HG03460 (cell line): Measurements from ENCODE around the gene CETN3.
"Not testable (repeated sequence)": the region's sequence is repeated elsewhere in the genome, so short reads cannot be mapped to it uniquely, and the experiment has no call there.

Source experiments
- ATAC-seq: cut with Tn5 transposase; IDR thresholded peaks from one replicate; pipeline ENCODE4 v1.9.1; 2021; ENCODE audit not compliant: unreplicated experiment

Gene CETN3

DNA sequence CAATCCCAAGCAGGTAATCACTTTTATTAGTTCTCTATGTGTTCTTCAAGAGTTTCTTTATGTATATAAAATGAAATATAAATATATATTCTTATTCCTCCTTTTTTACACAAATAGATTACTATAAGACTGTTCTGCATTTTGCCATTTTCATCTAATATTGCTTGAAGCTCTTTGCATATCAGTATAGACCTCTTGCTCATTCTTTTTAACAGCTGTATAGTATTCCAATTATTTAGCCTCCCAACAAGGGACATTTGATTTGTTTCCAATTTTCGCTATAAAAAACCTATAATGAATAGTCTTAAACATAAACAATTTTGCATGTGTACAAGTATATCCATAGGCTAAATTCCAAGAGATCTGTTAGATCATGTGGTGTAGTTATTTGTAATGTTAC, 25.2 kb downstream of the CETN3 start:
- no peak for ATAC-seq

DNA sequence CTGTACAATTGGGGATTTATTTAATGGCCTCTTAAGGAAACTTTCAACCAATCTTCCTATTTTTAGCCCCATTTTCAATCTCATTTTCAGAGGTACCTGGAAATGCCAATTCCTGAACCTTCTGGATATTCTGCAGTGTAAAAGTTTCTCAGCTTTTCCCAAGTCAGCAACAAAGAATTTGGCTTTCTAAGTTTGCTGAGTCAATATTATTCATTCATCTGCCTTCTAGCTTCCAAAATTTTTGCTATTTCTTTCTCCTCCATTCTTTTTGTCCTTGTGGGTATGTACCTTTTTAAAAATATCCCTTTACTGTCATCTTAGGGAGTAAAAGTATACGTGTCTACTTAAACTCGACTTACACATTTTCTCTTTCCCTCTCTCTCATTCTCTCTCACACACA, 25.7 kb downstream of the CETN3 start:
- ATAC-seq: no peak

DNA sequence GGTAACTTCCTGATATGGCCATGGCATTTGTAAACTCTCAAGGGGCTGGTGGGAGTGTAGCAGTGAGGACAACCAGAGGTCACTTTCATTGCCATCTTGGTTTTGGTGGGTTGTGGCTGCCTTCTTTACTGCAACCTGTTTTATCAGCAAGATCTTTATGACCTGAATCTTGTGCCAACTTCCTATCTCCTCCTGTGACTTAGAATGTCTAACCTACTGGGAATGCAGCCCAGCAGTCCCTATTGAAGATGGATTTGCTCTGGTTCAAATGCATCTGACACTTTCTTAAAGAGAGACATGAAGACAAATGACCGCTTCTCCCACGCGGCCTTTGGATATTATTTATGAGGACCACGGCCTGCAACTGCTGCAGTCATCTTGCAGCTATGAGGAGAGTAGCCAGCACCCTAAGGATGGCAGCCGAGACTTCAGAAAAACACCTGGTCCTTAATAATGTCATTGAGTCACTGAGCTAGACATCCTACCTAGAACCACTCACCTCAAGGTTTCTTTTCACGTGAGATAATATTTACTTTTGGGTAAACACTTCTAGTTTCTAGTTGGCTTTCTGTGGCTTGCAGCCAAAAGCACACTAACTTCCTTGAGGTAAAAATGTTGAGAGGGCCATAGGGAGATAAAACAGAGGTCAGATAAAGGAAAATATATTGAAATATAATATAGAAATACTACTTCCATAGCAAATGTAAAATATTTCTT, 28.2 kb downstream of the CETN3 start:
- ATAC-seq: no peak

DNA sequence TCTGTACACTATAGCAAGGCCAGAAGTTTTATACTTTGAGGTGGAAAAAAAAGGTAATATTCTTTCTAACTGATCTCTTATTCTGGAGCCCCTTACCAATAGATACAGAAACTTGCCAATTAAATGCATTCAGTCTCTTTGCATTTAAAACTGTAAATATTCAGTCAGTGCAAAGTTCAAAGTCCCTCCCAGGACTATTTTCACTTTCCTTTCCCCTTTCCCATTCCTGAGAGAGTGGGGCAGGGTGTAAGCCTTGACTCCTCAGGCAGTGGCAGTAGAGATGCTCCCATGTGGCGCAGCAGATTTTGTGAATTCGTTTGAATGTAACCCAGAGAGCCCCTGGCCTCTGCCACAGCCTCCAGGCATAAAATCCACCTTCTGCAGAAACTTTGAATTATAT, 29.9 kb downstream of the CETN3 start:
- ATAC-seq: no peak

DNA sequence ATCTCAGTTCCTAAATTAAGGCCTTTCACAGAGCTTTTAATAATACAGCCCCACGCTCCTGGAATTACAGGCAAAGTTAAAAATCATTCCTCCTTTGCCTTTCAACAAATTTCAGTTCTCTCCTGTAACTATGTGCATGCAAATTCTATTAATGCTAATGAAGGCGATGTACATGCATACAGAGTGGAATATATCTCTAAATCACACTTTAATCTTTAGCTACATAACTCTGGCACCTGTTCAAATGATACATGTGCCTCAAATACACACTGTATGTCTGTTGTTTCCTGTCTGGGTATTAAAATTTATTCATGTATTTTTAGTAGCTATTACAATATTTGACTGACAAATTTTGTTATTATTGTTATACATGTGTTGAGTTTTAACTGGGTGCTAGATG, 30.8 kb downstream of the CETN3 start:
- no peak for ATAC-seq

DNA sequence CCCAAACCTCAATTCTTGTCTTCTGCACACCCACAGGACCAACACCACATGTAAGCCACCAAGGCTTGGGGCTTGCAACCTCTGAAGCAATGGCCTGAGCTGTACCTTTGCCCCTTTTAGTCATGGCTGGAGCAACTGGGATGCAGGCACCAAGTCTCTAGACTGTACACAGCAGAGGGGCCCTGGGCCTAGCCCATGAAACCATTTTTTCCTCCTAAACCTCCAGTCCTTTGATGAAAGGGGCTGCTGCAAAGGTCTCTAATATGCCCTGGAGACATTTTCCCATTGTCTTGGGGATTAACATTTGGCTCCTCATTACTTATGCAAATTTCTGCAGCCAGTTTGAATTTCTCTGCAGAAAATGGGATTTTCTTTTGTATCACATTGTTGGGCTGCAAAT, 38.3 kb downstream of the CETN3 start:
- not testable (repeated sequence) for ATAC-seq

DNA sequence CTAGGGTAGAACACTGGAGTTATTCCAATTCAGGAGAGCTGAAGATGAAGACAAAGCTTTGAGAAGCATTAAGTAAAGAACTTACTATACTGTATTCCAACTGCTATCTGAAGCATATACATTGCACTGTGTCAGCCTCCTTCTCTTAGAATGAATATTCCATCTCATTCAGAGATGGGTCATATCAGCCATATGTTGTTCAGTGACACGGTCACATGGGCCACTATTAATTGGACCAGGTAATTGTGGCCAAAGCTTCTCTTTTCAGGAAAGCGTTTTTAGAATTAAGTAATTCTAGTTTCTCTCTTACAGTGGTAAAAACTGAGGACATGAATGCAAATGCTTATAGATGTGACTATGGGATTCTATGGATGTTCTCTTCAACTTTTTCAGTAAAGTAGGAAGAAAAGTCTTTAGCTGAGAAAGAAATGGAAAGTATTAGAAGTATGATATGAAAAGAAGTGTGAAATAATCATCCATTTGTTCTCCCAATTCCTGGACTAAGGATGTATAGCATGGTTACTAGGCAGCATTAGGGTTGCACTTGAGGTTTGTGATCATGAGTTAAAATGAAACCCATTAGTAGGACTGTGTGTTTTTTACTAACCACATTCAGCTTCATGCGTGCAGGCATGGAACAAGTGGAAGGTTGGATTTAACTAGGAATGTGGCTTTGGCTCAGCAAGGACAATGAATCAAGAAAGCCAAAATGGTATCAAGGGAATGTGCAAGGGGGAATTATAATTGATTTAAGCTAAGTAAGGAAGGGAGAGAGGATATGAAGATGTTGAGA, 40.9 kb downstream of the CETN3 start:
- ATAC-seq: peak; percentile 87

DNA sequence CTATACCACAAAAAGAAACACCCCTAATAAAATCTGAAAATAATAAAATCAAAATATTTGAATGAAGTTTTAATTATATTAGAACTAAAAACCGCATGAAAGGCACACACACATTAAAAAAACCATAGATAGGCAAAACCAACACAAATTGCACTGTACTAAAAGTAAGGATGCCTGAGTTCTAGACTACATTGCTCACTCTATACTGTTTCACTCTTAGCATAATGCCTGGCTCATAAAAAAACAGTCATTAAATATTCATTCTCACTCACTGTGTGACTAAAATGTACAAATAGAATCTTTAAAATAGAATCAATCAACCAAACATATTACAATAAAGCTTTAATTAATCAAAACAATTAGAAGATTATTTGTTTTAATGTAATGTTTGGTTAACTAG, 41.7 kb downstream of the CETN3 start:
- ATAC-seq: no peak

DNA sequence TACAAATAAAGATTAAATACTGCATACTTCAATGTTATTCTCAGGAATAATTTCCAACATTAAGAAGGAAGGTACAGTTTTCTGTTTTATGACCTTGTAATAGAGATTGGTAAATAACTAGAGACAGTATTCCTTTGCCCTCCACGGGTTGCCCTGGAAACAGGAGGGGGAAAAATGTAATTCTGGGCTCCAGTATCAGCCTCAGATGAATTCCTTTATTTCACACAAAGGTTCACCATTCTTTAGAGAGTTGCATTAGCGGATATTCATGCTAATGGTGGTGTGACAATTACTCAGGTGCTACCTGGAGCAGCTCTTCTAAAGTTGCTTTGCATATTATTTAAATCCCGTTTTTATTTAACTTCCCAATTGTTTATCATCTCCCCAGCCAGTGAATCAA, 42.6 kb downstream of the CETN3 start:
- ATAC-seq: no peak

DNA sequence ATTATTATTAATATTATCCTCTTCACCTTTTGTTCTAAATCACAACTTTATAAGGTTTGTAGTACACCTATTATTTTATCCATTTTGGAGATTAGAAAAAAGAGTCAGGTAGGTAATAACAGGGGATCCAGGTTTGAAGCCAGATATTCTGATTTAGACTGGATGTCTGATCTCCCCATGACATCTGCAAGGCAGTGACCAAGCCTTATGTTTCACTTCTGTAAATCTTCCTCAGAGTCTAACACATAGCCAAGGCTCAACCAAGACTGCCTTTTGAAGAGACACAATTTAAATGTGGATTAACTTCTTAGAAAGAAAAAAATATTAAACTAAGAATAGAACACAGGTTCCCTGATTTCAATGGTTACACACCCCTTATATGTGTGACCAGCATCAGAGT, 44.2 kb downstream of the CETN3 start:
- ATAC-seq: no peak

DNA sequence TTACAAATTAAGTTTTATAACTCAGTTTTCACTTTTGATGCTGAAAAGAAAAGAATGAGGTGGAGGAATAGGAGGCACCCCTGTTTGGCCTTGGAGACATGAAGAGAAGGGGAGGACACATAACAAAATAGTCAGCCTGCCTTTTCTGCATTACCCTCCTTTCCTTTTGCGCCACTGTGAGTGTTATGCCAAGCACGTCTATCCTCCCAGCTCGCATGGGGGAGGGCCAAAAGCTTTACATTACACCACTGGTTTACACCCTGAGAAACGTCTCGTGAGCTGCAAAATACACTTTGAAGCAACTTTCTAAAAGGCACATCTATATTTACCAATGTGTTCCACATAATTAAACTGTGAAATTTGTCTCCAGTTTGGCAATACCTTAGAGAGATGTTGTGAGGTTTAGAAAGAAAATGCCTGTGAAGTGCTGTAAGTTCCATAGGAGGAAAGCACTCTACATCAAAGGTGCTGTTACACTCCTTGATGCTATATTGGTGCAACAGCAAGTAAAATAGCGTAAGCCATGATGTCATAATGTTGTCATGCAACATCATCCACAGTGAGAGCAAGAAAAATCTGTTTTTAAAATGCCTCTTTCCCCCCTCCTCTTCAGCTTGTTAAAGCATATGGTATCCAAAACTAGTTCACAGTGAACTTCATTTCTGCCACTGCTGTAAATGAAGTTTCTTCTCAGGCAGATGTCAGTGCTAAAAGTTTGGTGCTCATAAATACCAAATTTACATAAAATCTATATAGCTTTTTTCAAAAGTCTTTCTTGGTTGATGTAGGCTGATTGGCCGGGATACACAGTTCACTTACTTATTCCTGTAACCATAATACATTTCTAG, 50.3 kb downstream of the CETN3 start:
- ATAC-seq: no peak

DNA sequence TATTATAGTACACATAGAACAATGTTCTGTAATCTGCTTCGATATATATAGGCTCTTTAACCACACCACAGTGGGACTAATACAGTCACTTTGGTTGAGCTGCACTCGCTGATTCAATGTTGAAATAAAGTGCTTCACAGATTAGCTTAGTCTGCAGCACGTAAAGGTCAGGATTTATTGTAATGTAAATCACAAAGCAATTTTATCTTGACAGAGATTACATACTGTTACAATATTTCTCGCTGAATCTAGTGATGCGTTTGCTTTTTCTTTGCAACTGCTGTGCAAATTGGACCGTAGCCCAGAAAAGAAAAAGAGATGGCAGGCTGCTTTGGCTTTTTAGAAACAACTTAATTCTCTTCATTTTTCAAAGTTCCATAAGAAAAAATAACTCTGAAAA, 52.9 kb downstream of the CETN3 start:
- ATAC-seq: no peak

DNA sequence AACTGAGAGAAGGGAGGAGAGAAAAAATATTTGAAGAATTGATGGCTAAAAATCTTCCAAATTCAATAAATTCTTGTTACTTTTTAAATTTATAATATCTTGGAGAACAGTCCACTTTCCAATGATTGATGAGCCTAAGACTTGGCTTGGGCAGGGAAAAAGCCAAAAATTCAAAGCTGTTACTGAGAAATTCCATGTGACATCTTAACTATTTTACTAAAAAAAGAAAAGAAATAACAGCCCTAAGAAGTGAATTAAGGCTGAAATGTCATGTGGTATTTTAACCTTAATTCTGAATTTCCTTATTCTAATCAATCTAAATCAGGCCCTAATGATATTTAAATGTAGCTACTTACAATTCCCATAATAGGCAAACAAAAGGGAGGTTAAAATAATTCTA, 53.4 kb downstream of the CETN3 start:
- ATAC-seq: no peak

DNA sequence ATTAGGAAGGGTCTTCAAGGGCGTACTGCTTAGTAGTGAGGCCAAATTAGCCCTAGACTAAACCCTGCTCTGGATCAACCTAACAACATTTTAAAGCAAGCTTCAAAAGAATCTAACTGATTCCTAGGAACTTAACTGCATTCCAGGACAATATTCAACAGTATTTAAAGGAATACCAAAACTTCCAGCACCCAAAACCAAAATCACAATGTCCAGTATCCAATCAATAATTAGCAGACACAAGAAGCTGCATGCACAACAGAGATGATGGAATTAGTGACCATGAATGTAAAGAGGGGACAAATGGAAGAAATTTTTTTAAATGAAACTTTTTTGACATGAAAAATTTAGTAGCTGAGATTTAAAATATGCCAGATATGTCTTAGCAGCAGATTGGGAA, 53.9 kb downstream of the CETN3 start:
- no peak for ATAC-seq

DNA sequence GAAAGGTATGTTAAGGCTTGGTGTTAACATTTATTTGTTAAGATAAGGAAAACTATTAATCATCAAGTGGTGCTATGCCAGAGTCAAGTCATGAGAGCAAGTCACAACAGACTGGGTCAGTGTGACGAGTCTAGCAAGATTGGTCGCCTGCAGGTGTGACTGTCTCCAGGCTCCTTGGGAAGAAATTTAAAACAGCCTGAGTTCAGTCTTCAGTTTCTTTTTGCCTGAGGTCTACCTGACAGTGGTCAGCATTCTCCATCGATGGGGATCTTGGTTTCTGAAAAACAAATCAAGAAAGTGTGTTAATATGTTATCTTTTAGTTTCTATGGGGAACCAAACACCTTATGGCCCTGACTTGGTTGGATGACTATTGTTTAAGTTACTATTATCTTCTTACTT, 56.3 kb downstream of the CETN3 start:
- ATAC-seq: peak; percentile 82

DNA sequence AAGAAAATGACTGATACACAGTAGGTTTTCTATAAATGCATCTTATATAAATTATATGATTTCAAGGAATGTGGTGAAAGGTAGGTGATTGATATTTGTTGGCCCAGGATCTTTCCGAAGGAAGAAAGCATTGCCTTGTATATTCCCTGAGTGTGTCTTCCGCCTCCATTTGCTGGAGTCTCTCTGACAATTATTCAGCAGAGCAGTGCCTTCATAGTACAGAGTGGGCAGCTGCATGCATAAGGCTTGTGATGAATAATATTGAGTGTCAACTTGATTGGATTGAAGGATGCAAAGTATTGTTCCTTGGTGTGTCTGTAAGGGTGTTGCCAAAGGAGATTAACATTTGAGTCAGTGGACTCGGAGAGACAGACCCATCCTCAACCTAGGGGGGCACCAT, 58.5 kb downstream of the CETN3 start:
- no peak for ATAC-seq

DNA sequence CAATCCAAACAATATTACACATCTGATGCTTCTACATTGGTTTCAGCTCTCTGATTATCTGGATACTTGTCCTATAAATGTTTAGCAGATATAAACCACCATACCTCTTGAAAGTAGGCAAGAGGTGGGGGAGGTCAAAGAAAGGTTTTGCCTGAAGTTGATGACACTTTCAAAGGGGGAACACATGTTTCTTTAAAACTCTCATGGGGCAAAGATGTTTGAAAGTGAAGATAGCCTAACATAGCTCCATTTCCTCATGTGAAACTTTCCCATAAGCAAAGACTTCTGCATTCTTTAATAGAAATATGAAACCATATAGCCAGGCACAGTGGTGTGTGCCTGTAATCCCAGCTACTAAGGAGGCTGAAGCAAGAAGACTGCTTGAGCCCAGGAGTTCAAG, 62.1 kb downstream of the CETN3 start:
- peak; percentile 86 for ATAC-seq

DNA sequence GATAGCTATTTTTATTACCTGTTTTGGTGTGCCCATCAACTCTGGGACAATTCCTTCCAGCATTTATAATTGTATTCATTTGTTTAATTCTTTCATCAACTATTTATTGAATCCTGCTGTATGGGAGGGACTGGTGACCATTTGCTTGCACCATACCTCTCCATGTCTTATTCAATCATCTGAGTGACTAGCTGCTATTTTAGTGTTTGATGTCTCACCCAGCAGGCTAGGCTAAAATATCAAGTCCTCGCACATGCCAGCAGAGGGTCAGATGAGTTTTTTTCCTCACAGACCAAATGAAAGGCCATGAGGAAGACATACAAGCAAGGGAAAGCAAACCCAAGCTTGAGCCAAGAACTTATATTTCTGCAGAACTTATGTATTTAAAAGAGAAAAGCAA, 63.9 kb downstream of the CETN3 start:
- ATAC-seq: no peak

DNA sequence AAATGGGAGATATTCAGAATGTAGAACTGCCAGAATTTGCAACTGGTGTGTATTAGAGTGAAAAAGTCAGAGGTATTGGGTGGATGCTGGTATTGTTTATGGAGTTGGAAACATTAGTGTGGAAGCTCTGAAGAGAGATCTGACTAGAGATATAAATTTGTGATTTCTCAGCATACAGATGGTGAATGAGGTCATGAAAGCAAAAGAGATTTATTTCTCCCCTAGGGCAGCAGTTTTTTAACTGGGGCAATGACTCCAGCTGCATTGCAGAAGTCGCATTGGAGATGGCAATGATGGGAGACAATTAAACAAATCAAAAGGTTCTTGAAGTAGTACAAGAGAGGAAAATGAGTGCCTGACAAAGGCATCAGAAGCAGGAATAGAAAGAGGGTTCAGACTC, 64.9 kb downstream of the CETN3 start:
- ATAC-seq: no peak

DNA sequence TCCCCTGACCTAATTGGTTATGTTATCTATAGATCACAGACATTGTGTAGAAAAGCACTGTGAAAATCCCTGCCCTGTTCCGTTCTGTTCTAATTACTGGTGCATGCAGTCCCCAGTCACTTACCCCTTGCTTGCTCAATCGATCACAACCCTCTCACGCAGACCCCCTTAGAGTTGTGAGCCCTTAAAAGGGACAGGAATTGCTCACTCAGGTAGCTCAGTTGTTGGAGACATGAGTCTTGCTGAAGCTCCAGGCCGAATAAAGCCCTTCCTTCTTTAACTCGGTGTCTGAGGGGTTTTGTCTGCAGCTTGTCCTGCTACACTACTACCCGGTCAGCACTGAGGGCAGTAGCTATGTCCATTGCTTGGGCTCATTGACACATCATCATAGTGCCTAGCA, 65.8 kb downstream of the CETN3 start:
- not testable (repeated sequence) for ATAC-seq

DNA sequence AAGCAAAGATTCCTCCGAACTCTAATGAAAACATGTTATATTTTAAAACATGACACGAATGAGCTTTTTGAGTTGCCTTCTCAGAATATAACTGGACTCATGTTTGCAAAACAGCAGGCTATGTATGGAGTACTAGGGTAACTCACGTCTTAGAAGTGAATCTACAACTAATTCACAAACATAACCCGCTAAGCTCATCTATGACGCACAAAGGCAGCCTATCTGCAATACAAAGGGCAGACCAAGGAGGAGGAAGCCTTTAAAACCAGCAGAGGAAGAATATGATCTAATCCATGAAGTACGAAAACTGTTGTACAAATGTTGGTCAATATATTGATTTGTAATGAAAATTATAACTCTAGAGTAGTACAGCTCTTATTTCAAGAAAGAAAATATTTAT, 67.0 kb downstream of the CETN3 start:
- ATAC-seq: no peak
